SW 1271 (cell line): ENCODE data around the gene LGALS1.

Experiments
- DNase-seq, 2 experiments: peaks; one replicate each; lab custom pipeline; 2025; lab: John Stamatoyannopoulos, UW

Gene LGALS1

DNA sequence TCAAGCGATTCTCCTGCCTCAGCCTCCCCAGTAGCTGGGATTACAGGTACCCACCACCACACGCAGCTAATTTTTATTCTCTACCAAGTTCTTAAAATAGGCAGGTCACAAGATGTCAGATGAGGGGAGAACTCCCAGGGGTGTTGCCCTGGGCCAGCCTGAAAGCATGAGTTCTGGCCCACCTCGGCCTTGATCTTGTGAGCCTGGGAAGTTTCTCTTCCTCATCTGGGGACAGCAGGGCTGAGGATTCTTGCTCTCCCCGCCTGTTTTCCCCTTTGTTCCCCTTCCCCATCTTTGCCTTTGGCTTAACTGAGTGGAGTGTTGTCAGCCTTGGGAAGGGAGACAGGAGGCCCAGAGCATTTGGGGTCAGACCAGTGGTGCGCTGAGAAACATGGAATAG, 13.4 kb upstream of the LGALS1 start:
- DNase-seq: no peak

DNA sequence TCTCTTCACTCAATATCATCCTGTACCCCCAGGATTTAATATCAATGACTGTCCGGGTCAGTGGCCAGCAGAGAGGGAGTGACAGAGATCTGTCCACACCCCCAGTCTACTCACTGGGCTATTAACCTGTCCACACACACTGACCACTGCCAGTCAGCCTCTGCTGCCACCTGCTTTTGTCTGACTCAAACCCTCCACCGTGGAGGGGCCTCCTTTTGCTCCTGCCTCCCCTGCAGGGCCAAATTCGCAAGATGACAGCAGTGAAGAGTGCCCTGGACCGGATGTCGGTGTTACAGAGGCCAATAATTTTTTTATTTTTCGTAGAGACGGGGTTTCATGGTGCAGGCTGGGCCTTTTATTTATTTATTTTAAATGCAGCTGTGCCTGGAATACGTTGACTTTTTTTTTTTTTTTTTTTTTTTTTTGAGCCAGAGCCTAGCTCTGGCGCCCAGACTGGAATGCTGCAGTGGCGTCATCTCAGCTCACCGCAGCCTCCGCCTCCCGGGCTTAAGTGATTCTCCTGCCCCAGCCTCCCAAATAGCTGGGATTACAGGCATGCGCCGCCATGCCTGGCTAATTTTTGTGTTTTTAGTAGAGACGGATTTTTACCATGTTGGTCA, 11.8 kb upstream of the LGALS1 start:
- no peak for DNase-seq

GRCh38 chr22:37664249-37665101, 11.0 kb upstream of the LGALS1 start:
- no peak for DNase-seq

- no peak for DNase-seq
Observed at GRCh38 chr22:37665487-37665886, 9.9 kb upstream of the LGALS1 start.

- no peak for DNase-seq
Observed at GRCh38 chr22:37669586-37669985, 5.8 kb upstream of the LGALS1 start.

DNA sequence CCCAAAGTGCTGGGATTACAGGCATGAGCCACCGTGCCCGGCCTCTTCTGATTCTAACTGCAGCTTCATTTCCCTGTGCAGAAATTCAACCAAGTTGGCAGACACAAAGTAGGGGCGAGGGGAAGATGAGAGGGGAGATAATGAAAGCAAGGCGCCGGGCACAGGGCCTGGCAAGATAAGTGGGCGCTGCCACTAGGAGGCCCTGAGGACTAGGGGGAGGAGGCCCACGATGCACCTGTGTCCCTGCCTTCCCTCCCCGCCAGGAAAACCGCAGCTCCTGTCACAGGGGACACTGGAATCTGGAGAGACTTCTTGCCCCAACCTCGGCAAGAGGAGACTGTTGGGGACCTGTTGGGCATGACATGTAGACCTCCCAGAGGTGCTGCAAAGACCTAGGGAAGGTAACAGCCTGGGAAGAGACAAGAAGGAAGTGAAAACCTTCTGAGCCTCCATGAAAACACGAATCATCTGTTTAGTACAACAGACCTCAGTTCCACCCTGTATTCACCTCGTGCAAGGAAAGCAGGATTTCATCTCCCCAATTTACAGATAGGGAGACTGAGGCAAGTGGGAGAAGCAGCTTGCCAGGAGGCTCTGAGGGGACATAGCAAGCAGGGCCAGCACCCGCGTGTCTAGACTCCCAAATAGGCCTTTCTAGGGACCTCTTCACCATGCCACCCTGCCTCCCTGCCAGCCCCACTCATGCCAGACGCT, 3.1 kb upstream of the LGALS1 start:
- DNase-seq: no peak

DNA sequence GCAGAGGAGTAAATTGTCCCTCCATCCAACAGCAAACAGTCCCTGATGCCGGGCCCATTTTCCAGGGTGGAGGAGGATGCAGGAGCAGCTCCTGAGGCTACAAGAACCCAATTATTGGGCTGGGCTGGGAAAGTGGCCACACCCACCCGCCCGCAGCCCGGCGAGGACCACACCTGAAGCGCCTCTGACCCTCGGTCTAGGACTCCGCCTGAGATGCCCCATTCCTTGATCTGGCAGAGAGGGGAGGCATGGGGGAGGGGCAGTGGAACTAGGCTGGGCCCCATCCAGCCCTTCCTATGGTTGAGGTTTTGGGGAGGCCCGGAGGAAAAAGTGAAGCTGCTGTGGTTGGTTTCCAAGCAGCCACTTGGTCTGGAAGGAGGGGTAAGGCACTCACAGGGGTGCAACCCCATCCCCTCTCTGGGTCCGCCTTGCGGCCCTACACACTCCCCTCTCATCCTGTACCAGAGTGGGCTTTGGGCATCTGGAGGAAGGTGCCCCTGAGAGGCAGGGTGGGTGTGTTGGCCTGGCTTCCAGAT, 2.4 kb upstream of the LGALS1 start:
- DNase-seq: no peak

DNA sequence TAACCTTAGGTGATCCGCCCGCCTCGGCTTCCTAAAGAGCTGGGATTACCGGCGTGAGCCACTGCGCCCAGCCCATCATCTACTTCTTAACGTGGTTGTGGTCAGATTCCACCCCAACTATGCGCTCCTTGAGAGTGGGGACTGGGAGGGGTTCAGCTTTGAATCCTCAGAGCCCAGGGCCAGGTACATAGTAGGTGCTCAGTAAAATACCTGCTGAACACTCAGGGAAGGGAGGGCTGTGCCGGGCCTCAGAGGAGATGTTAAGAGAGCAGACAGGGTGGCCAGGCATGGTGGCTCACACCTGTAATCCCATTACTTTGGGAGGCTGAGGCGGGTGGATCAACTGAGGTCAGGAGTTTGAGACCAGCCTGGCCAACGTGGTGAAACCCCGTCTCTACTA, 1.2 kb upstream of the LGALS1 start:
- DNase-seq: no peak

DNA sequence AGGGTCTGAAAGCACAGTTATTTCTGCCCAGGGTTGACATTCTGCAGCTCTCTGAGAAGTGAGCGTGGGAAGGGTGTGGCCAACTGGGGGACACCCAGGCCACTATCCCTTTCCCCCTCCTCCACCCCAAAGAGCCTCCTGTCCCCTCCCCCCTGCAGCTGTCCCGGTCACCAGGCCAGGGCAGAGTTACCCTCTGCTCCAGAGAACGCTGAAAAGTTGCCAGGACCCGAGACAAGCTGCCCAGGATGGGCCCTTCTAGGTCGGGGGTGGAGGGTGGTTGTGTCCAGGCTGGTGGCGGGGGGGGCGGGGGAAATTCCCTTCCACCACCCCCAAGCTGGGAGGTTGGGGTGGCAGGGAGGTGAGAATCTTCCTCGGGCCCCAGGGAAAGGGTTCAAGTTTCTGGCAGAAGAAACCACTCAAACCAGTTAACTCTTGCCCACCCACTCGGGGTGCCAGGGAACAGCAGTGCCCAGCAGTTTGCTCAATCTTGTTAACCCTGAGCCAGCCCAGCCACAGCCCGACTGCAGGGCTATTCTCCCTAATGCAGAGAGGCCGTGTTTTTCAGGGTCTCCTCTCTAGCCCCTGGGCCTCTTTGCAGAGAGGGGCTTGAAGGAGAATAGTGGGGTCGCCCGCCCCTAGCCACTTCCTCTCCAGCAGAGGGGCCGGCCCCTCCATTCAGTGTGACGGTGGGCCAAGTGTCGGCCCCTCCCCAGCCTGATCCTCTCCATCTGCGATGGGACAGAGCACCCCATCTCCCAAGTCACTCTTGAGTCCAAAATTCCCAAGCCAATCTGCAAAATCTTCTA, 697 bp downstream of the LGALS1 start:
- no peak for DNase-seq

GRCh38 chr22:37676736-37677492, 1.5 kb downstream of the LGALS1 start:
- DNase-seq: peak; percentile 69 to 81

GRCh38 chr22:37677493-37677974, 2.1 kb downstream of the LGALS1 start:
- DNase-seq: no peak

DNA sequence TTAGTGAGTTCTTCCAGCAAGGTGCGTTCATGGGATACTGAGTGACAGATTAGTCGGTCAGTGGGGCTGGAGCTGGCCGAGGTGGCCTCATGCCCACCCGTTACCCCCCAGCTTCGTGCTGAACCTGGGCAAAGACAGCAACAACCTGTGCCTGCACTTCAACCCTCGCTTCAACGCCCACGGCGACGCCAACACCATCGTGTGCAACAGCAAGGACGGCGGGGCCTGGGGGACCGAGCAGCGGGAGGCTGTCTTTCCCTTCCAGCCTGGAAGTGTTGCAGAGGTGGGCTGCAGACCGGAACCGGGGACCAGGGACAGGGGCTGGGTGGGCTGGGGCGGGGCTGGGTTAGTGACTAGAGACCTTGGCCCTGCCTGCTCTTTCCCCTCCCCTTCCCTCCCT, 2.9 kb downstream of the LGALS1 start:
- no peak for DNase-seq

DNA sequence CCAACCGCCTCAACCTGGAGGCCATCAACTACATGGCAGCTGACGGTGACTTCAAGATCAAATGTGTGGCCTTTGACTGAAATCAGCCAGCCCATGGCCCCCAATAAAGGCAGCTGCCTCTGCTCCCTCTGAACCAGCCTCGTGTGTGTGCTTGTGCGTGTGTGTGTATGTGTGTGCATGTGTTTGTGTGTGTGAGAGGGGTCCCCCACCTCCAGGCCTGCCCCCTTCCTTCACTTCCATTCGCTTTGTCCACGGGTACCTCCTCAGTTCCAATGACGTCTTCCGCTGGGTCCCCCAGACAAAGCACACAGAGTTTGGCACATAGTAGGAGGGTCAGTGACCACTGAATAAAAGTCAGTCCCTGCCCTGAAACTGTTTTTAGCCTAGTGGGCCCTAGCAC, 4.2 kb downstream of the LGALS1 start:
- no peak for DNase-seq

DNA sequence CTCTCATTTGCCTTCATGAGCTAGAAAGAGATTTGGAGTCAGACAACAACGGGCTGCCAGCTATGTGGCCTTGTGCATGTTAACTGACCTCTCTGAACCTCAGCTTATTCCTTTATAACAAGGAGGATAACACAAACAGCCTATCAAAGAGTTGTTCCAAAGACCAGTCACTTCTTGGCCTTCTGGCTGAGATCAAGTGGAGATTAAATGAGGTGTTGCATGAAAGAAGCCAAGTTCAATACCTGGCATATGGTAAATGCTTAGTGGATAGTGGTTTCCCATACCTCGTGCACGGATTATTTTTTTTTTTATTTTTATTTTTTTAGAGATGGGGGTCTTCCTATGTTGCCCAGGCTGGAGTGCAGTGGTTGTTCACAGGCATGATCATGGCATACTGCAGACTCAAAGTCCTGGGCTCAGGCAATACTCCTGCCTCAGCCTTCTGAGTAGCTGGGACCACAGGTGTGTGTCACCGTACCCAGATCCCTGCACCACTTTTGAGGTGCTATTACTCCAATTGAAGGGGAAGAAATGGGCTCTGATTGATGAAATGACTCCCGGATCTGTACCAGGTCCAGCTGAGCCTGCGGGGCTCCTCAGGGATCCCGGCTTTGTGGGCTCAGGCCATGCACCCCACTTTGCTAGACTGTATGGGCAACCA, 4.9 kb downstream of the LGALS1 start:
- DNase-seq: peak in 1 of 2 experiments; percentile 3

GRCh38 chr22:37681001-37681424, 5.6 kb downstream of the LGALS1 start:
- DNase-seq: no peak

DNA sequence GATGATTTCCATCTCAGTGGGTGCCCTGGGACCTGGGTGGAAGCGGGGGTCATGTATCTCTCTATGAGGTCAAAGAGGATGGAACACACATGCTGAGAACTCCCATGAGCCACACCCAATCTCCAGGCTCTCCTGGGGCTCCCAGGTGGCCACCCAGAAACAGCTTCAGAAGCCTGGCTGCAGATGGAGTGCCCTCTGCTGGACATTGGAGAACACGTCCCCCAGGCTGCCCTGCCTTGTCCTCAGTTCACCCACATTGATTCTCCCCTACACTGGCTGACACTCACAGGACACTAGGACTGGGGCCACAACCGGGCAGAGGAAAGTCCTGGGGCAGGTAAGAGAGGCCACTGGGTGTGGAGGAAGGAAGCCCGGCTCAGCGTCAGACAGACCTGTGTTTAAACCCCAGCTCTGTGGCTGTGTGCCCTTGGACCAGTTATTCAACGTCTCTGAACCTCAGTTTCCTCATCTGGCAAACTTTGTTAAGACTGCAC, 6.2 kb downstream of the LGALS1 start:
- DNase-seq: peak; percentile 30 to 42

DNA sequence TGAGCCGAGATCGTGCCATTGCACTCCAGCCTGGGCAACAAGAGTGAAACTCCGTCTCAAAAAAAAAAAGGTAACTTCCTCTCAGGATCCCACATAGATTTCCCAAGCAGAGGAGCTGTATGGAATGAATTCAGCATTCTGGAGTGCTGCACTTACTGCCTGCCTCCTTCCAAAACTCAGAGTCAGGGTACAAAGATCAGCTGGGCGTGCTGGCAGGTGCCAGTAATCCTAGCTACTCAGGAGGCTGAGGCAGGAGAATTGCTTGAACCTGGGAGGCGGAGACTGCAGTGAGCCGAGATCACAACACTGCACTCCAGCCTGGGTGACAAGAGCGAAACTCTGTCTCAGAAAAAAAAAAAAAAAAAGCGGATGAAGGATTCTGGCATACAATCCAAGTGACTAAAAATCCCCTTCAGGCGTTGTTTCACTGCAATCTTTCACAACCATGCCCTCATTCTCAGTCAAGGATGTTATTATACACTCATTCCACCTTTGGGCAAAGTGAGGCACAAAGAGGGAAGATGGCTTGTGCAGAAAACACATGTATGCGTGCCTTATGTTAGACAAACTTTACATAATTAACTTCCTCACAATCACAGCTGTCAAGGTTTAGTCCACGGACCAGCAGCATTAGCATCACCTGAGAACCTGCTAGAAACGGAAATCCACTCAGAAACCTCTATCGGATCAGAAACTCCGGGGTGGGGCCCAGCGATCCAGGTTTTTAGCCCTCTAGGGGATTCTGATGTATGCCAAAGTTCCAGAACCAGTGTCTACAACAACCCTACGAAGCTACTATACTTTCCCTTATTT, 9.6 kb downstream of the LGALS1 start:
- DNase-seq: no peak

DNA sequence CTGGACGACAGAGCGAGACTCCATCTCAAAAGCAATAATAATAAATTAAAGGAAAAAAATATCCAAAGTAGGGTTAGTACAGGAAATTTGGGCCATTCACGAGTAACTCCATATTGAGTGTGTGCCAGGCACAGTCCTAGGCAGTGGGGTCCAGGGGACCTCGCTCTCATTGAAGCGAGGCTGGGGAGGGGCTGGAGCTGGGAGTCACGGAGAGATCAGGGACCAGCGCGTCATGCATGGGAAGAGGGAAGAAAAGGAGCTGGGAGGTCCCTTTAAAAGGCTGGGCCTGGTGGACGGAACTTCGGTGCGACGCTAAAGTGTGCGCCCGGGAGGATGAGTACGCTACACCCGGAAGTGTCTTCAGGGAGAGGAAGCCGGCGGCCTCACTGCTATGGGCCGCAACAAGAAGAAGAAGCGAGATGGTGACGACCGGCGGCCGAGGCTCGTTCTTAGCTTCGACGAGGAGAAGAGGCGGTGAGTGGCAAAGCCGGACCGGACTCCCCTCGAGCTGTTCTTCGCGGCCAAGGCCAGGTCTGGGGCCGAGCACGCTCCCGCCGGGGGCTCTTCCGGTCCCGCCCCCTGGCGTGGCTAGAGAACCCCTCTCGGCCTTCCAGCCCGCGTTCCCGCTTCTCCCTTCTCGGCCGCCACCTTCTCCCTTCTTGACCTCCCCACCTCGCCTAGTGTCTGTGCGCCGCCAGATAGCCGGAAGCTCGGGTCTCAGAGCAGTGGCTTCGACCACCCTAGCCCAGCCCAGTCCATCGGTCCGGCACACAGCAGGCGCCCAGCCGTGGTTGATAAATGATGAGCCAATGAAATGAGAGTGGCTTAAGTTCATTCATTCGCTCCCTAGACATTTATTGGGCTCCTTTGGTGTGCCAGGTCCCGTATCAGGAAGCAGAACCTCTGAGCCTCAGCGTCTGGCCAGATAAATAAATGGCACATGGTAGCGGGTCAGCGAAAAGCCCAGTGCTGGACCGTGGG, 10.9 kb downstream of the LGALS1 start, which contains the start of gene NOL12:
NOL12 (plus strand) TSS at position 342 of the 981 bp plus-strand sequence; CDS start at position 392, 50 bp downstream.
- peak; percentile 53 to 74 for DNase-seq
